IPS DF 4.7 (cell line): ENCODE measurements around the gene RCVRN.
A peak's percentile ranks its signal among the peaks of the same experiment; 100 is the strongest.

Experiments used
- DNase-seq: peaks from one replicate; pipeline ENCODE4 v3.0.0-alpha.2; 2013; ENCODE audit warnings: low spot score; ENCODE audit errors: extremely low read depth

Gene RCVRN

DNA sequence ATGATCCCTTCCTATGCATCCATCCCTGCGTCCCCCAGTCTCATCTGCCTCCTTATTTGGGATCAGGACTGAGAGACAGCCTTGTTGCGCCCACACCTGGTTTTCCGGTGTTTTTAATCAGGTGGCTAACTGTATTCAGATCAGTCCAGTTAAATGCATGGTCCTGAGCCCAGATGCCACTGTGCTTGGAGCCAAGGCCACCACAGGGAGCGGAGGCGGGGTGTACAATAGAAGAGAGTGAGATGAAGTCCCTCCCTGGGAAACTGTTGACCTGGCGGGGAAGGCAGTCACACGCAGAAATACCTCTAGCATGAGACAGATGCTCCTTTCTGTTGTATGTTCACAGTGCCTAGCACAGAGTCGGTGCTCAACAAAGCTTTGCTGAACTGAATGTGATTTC is 6.3 kb downstream of the RCVRN start:
- DNase-seq = no peak

DNA sequence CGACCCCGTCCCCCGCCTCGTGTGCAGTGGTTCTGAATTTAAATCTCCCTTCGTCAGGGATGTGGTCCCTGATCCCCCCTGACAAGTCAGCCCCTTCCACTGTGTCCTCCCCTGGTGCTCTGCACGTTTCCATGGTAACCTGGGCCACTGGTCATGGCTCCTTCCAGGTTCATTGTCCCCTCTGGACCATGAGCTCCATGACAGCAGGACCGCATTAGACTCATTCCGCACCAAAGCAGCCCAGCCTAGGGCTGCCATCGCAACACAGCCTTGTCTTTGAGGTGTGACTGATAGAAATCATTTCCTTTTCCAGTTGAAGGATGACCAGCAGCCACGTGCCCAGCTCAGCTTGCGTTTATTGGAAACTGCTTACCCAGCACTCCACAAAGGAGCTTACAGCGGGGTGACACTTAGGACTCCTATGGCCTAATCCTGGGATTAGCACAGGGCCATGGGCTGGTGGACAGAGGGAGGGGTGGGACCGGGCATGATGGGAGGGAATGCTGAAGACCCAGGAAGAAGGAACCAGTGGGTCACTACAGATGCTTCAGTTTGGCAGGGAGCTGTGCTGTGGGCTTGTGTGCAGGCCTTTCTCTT is 7.6 kb downstream of the RCVRN start:
- DNase-seq = no peak

DNA sequence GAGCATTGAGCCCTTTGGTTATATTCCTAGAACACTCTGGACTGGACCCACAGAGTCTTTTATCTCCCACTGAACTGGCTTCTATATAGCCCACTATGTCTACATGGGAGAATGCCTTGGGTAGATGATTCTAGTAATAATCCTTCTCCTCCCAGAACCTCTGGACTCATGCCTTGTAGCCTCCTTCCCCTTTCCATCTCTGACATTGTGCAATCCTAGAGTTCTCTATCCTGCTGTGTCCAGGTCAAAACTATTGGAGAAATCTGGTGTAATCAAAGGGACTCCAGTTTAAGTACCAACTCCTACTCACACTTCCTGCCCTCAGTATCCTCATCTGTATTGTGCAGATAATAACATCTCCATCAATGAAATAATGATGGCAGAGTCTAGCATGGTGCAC is 9.1 kb downstream of the RCVRN start:
- DNase-seq = no peak

DNA sequence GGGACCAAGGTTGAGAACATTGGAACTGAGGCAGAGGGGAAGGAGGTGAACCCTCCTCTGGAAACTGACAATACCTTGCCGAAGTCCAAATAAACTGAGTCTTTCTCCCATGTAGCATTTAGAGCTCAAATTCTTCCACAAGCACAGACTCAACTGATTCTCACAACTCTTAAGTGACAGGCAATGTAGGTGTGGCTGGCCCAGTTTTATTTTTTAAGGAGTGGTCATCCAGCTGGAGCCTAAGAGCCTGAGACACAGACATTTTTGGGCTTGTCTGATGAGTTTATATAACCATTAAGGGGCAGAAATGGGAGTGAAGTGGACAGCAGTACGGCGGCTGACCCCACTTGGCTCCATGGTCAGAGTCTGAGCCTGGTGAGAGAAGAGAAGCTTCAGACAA is 10.8 kb downstream of the RCVRN start:
- no peak for DNase-seq

DNA sequence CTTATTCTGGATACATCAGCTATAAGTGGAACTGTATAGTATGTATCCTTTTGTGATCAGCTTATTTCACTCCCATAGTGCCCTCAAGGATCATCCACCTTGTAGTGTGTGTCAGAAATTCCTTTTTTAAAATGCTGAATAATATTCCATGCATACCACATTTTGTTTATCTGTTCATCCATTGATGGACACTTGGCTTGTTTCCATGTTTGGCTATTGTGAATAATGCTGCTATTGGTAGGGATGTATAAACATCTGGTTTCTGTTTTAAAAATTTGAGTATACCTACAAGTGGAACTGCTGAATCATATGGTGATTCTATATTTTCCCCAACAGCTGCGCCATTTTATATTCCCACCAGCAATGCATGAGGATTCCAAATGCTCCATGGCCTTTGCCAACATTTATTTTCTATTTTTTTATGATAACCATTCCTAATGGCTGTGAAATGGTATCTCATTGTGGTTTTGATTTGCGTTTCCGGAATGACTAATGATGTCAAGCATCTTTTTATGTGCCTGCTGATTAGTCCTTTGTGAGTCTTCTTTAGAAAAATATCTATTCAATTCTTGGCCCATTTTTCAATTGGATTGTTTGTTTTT is 11.6 kb downstream of the RCVRN start:
- DNase-seq = no peak

DNA sequence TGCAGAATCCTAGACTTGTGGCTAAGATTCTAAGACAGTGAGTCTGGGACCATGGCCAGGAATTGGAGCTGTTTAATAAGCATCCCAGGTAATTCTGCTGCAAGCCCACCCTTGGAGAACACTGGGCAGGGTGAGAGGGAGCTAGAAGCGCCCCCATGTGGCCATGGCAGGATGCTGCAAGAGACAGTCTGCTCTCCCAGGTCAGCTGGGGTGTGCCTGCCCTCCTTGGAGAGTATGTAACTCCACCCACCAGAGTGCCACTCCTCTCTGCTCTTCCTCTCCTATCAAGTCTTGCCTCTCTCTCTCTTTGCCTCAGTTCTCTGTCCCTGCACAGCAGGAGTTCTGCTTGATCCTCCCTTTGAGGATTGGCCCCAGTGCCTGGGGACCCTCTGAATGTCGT is 14.9 kb downstream of the RCVRN start:
- peak; percentile 62 for DNase-seq

DNA sequence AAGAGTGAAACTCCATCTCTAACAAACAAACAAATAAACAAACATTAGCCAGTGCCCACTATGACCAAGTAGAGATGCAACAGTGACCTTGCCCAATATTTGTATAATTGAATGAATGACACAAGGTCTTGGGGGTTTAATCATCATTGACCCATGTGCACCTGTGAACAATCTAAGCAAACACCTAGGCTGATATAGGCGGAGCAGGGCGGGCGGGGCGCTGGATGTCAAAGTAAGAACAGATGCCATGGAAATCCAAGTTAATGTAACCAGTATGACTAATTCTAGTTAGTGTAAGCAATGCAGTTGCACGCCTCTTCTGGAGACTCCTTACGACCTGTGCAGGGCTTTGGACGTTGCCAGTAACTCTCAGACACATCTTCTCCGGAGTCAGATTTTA is 17.6 kb downstream of the RCVRN start:
- no peak for DNase-seq

DNA sequence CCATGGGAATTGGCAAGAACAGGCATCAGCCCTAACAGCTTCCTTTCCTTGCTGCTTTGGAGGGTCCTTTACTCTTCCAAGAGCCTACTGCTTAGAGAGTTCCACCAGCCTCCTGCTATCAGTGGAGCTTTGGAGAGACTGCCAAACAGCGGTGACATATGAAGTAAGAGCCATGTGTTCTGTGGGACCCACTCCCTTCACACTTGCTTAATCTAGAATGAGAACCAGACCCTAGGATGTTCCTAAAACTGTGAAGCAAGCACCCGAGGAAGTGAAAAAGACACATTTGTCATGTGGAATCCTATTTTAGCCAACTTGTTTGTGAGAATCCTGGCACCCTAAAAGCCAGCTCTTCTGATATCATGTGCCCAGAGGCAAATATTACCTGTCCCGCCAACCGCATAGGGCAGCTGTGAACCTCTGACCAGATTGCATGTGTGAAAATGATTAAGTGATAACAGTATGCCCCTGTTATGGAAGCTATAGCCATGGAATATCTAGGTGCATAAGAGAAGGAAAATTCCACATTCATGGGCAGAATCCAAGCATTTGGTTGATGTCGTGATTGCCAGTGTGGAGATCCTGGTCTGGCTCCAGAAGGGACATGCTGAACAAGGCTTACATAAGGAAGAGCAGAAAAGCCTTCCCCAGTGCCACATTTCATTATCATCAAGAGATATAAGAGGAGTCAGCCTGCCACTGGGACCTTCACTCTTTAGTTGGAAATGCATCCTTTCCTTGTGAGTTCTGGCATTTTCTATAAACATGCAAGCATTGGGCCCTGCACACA is 18.7 kb downstream of the RCVRN start:
- no peak for DNase-seq

DNA sequence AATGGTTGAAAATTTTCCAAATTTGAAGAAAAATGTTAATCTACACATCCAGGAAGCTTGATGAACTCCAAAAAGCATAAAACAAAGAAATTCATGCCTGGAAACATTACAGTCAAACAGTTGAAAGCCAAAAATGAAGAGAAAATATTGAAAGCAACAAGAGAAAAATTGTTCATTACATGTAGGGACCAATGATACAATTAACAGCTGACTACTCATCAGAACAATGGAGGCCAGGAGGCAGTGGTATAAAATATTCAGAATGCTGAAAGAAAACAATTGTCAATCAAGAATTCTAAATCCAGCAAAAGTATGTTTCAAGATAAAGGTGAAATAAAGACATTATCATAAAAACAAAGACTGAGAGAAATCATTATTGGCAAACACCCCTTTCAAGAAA is 21.6 kb downstream of the RCVRN start:
- no peak for DNase-seq

DNA sequence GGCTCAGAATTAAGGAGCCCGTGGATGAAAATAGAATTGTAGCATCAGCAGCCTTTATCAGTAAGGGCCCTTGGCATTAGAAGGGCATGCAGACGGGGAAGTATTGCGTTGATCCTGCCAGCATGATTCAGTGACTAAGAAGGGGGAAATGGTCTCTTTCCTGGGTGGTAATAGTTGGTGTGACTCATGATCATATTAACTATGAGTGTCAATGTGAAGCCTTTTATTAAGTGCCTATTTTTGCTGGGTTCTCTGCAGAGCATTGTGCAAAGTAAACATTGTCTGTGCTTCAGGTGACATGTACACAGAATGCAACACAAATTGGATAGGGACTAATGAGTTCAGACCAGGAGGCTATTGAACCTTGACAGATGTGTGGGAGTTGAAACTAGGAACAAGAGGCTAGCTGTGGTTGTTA is 24.5 kb downstream of the RCVRN start:
- no peak for DNase-seq

DNA sequence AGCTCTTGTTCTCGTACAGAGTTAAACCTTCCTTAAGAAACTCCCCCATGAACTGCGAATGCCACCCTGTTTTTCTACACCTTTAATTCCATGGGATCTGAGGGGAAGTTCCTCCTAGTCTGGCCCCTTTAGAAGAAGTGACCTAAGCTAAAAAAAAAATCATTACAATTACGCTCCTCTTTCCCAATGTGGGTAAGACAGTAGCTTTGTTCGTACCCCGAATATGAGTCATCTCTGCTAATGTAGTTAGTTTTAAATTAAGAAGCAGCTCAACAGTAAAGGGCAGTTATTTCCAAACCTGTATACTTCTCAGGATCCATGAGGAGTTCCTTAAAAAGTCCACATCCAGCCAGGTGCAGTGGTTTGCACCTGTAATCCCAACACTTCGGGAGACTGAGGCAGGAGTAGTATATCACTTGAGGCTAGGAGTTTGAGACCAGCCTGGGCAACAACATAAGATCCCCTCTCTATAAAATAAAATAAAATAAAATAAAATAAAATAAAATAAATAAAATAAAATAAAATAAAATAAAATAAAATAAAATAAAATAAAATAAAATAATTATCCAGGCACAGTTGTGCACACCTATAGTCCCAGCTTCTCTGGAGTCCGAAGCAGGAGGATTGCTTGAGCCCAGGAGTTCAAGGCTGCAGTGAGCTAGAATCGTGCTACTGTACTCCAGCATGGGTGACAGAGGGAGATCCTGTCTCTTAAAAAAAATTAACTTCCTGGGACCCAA is 26.1 kb downstream of the RCVRN start:
- no peak for DNase-seq

DNA sequence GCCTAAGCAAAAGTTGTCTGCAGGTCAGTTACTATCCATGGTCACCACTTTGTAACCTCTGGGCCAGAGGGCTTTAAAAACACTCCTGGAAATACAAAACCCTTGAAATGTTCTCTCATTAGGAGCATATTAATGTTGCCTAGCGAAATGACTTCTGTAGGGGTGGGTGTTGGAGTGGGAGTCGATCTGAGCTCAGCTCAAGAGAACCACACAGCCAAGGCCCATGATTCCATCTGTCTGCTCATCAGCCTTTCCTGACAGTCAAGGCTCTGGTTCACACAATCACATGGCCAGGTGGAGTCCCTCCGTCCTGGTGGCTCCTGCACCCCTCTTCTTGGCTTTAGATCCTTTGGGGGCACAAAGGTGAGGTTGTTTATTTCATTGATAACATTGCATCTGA is 26.7 kb downstream of the RCVRN start:
- DNase-seq = no peak

DNA sequence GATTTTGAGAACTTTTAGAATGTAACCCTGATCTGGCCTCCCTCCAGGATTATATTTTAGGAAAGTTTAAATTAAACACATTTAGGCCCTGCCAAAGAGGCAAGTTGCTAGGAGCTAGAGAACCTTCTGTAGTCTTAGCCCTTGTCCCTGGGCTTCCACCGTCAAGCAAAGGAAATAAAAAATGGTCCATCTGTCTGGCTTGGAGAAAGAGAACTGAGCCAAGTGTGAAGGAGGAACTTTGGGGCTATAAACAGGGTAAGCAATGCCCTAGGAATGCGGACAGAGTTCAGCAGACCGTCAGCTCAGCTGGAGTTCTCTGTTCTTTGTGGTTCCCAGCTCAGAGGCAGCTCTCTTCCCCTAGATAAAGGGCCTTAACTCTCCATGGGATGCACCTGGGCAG is 29.6 kb downstream of the RCVRN start:
- no peak for DNase-seq

DNA sequence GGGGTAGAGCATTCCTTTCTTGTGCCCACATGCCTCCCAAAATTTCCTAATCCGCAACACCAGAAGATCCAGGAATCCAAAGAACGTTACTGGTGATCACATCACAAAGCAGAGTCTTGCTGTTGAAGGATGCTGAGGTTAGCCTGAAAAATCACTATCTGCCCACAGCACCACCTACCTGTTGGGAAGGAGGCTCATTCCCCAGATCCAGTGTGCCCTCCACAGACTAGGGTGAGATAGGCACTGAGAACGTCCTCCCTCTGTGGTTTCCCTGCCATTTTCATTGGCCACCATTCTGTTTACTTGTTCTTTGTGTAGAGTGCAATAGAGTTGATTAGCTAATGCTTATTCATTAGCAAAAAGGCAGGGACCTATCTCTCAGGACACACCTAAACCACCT is 30.3 kb downstream of the RCVRN start:
- DNase-seq = no peak

DNA sequence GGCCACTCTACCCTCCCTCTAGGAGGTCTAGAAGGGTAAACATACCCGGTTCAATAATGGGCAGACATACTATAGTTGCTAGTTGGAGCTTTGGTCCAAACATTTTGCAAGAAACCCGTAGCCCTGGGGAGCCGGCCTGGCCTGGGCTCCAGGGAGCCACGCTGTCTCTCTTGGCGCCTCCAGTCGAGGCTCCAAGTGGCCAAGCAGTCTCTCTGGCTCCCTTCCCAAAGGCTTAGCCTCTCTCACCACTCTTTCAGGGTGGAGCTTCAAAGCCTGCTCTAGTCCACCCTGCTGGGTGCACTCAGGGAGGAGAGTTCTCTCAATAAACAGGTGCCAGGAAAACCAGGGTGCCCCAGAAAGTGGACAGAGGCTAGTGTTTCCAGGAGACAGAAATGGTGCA is 32.2 kb downstream of the RCVRN start:
- no peak for DNase-seq

DNA sequence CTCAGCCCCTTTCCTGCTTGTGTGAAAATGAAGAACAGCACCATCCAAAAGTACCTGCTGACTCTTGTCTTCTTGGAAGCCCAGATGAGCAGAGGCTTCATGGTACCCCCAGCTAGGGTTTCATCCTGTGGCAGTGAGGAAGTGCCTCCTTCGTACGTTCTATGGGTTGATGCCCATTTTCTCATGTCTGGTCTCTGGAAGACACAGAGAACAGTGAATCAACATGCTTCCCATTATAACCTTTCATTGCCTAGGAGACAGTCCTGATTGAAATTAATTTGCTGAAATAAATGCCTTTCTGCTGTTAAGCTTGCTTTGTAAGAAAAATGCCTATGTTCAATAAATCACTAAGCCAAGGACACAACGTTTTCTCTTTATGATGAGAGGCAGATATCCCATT is 36.5 kb downstream of the RCVRN start:
- no peak for DNase-seq

DNA sequence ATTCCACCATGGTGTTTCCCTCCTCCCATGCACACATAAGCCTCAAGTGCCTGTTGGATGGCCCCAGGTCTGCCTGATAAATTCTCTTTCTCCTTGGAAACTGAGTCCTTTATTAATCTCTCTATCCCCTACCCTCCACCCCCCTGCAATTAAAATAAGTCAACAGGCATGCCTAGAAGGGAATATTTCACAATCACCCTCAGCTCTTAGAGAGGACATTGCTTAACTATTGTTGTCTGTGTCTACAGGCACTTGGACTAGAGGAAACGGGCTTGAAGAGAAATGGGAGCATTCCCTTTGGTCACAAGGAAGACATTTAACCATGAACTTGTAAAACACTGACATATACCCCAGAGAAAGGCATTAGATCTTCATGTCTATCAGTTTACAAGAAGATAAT is 39.5 kb downstream of the RCVRN start:
- no peak for DNase-seq

DNA sequence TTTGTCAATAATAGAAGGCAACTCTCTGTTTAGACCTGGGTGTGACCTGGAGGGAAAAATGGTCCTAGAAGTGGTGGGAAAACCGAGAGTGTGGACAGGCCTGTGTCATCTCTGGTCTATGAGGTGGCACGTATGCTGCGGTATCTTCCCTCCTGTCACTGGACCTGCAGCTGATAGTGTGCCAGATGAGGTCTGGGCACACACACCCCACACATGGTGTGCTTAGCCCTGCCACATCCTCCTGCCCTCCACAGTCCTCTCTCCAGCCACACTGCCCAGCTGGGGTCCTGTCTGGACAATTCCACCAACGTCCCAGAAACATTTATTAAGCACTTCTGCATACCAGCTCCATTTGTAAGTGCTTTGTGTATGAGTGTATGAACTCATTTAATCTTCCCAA is 42.1 kb downstream of the RCVRN start:
- DNase-seq = no peak

DNA sequence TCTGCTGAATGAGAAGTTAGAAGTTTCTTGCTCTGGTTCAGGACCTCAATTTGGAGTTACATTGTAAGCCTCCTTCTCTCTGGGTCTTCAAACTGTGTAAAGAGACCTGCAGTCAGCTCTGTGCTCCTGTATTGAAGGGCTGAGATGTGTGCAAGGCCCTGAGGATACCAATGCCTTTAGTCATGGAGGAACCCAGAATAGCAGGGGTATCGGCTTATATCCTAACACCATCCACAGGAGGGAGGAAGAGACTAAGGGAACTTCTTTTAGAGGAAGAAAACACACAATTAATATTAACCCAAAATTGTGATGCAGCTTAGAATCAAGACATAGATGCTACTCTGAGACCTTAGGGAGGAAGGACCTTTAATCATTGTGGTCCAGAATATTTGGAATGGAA is 42.9 kb downstream of the RCVRN start:
- no peak for DNase-seq

DNA sequence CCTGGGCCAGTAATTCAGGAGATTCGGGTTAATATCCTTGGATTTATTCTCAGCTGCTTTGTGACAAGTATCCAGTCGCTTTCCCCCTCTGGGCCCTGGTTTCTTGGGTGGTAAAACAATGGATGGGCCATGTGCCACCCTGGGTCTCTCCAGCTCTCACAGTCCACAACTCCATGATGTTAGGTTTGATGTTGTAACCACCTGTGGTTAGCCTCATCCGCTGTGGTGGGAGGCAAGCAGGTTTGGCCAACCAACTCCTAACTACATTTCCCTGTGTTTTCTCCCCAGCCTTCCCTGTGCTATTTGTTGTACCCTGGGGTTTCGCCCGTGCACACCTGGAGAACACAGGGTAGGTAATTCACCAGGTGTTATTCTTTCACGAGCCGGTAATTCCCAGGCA is 44.2 kb downstream of the RCVRN start:
- DNase-seq = no peak

DNA sequence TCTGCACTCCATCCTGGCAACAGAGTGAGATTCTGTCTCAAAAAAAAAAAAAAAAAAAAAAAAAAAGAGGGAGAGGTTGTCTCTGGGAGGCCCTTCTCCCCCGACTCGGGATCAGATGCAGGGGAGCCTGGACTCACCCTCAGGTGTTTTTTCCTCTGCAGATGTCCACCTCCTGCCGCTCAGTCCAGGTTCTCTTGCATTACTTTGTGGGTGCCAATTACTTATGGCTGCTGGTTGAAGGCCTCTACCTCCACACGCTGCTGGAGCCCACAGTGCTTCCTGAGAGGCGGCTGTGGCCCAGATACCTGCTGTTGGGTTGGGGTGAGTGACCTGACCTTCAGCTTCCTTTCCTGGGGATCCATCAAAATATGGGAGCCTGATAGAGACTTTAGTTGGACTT is 45.3 kb downstream of the RCVRN start:
- no peak for DNase-seq

DNA sequence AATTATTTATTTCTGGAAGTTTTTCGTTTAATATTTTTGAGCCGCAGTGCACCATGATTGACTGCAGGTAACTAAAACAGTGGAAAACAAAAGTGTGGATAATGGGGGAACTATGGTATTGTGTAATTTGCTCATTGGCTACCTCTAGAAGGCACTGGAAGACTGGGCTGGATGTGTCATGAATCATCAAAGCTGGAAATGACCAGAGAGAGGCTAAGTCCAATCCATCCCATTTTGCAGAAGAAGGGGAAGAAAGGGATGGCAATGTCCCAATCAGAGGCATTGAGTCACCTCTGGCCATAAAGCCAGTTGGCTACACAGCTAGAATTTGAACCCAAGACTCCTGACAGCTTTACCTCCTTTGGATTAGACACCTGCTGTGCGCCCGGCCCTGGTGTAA is 50.0 kb downstream of the RCVRN start:
- no peak for DNase-seq
